HCT116 (cell line): ENCODE measurements around the gene ARFGAP1. TPM values are rescaled to one million over a fixed set of nuclear protein-coding genes. Genes with fewer than 3 reads are reported as not detected.

Source experiments
- ATAC-seq: fragments of 200-7000 bp; cut with Tn5 transposase; 2 replicates; pipeline ENCODE4 v1.9.1; 2020; ENCODE audit warnings: mild to moderate bottlenecking, moderate library complexity
- BruUV-seq: library from RNA; stranded (reverse); fragments of 400-500 nt; replicated peaks from 2 replicates; lab custom pipeline; 2021; lab: Mats Ljungman, UMichigan
- CTCF ChIA-PET: fragments of 300-600 bp; sonication (Branson Sonifier 250); formaldehyde crosslinking; loops from one replicate; lab custom pipeline; 2021; ENCODE audit warnings: antibody characterized with exemption; lab: Charles Lee
- POLR2A ChIA-PET: fragments of 300-600, 350-600 bp; sonication (Branson Sonifier 250); formaldehyde crosslinking; loops from one replicate; lab custom pipeline; 2021; ENCODE audit warnings: antibody characterized with exemption; lab: Charles Lee
- RAD21 ChIA-PET, 2 experiments: fragments of 300-600 bp; sonication (Branson Sonifier 250); formaldehyde crosslinking; loops; one replicate each; lab custom pipeline; 2023; ENCODE audit warnings: low total read pairs in 2 of 2; ENCODE audit not compliant: uncharacterized antibody in 2 of 2, unreplicated experiment in 2 of 2, low non-redundant PET in 1 of 2; lab: Charles Lee
- DNase-seq: peaks from one replicate; pipeline ENCODE4 v3.0.0-alpha.2; 2010; ENCODE audit warnings: low read depth, low spot score
- H2AFZ ChIP-seq: fragments of 200-600 bp; shearing (Covaris generic), sonication (generic); 2 replicates; pipeline ENCODE4 v1.6.1; 2017; ENCODE audit warnings: low read depth, mixed run types, mixed read lengths, antibody characterized with exemption, low read length; ENCODE audit not compliant: poor library complexity, severe bottlenecking
- H3K27ac ChIP-seq: 2 replicates; pipeline ENCODE4 v1.5.1; 2012; ENCODE audit warnings: low read depth, low read length
- H3K27me3 ChIP-seq: fragments of 200-600 bp; sonication (generic); 2 replicates; pipeline ENCODE4 v1.6.1; 2016; ENCODE audit warnings: mixed run types, low read length, mixed read lengths; ENCODE audit not compliant: insufficient read depth
- H3K36me3 ChIP-seq, 2 experiments: fragments of 200-500 bp in 1 of 2; fragments of 200-600 bp in 1 of 2; sonication (Bioruptor generic) in 1 of 2; sonication (generic) in 1 of 2; 2 replicates each; pipeline versions ENCODE4 v1.5.1 to v1.6.1; 2014 to 2016; ENCODE audit warnings: low read length in 2 of 2, inconsistent platforms in 1 of 2, mixed read lengths in 1 of 2, mixed run types in 1 of 2; ENCODE audit not compliant: insufficient read depth in 2 of 2, control insufficient read depth in 1 of 2
- H3K4me1 ChIP-seq, 2 experiments: fragments of 200-600 bp in 1 of 2; sonication (generic) in 1 of 2; 2 replicates each; pipeline versions ENCODE4 v1.5.1 to v1.6.1; 2012 to 2017; ENCODE audit warnings: low read length in 2 of 2, inconsistent platforms in 1 of 2, mild to moderate bottlenecking in 1 of 2, mixed read lengths in 1 of 2, mixed run types in 1 of 2, moderate library complexity in 1 of 2; ENCODE audit not compliant: insufficient read depth in 2 of 2, control insufficient read depth in 1 of 2
- H3K4me2 ChIP-seq: fragments of 200-600 bp; sonication (generic); 2 replicates; pipeline ENCODE4 v1.6.1; 2017; ENCODE audit warnings: mixed run types, low read length, mixed read lengths
- H3K4me3 ChIP-seq, 2 experiments: fragments of 200-600 bp in 1 of 2; sonication (generic) in 1 of 2; replicated peaks in 1 of 2; 2 replicates each; pipeline ENCODE4 v1.5.1; 2011 to 2016; ENCODE audit warnings: low read length in 2 of 2, control low read depth in 1 of 2, low read depth in 1 of 2, mild to moderate bottlenecking in 1 of 2, mixed read lengths in 1 of 2, mixed run types in 1 of 2
- H3K79me2 ChIP-seq: fragments of 200-600 bp; sonication (generic); 2 replicates; pipeline ENCODE4 v1.6.1; 2017; ENCODE audit warnings: mild to moderate bottlenecking, mixed run types, low read length, moderate library complexity, mixed read lengths; ENCODE audit not compliant: insufficient read depth
- H3K9ac ChIP-seq: fragments of 200-600 bp; sonication (generic); 2 replicates; pipeline ENCODE4 v1.6.1; 2016; ENCODE audit warnings: low read length, mixed read lengths
- H3K9me2 ChIP-seq: fragments of 200-600 bp; sonication (generic), shearing (Covaris generic); 2 replicates; pipeline ENCODE4 v1.6.1; 2017; ENCODE audit warnings: mixed run types, mild to moderate bottlenecking, moderate library complexity; ENCODE audit not compliant: insufficient read depth
- H3K9me3 ChIP-seq, 2 experiments: fragments of 200-500 bp in 1 of 2; fragments of 200-600 bp in 1 of 2; sonication (Bioruptor generic) in 1 of 2; sonication (generic) in 1 of 2; 2 replicates each; pipeline ENCODE4 v1.6.1; 2014 to 2017; ENCODE audit warnings: low read length in 2 of 2, mixed read lengths in 2 of 2, inconsistent platforms in 1 of 2, low read depth in 1 of 2, mild to moderate bottlenecking in 1 of 2, mixed run types in 1 of 2, moderate library complexity in 1 of 2; ENCODE audit not compliant: control insufficient read depth in 1 of 2, insufficient read depth in 1 of 2
- H4K20me1 ChIP-seq: fragments of 200-600 bp; sonication (generic), shearing (Covaris generic); 2 replicates; pipeline ENCODE4 v1.6.1; 2017; ENCODE audit warnings: mixed run types, mild to moderate bottlenecking, moderate library complexity; ENCODE audit not compliant: insufficient read depth
- CTCF ChIP-seq, 3 experiments: fragments of 200-600 bp in 1 of 3; sonication (generic) in 1 of 3; IDR thresholded peaks in 2 of 3; conservative IDR thresholded peaks in 1 of 3; 2 replicates each; pipeline ENCODE4 v1.5.1; 2012 to 2017; ENCODE audit warnings: low read depth in 2 of 3, low read length in 2 of 3, antibody characterized with exemption in 1 of 3, borderline replicate concordance in 1 of 3, control low read depth in 1 of 3, mild to moderate bottlenecking in 1 of 3, mixed read lengths in 1 of 3, mixed run types in 1 of 3, moderate library complexity in 1 of 3; ENCODE audit not compliant: insufficient read depth in 1 of 3
- EGR1 ChIP-seq: IDR thresholded peaks from 2 replicates; pipeline ENCODE4 v1.6.1; 2012; ENCODE audit warnings: low read depth
- EZH2 ChIP-seq: fragments of 200-600 bp; sonication (generic); IDR thresholded peaks from 2 replicates; pipeline ENCODE4 v1.6.1; 2017; ENCODE audit warnings: antibody characterized with exemption, mixed run types
- EZH2phosphoT487 ChIP-seq: fragments of 200-600 bp; IDR thresholded peaks from 2 replicates; pipeline ENCODE4 v1.6.1; 2018; ENCODE audit warnings: antibody characterized with exemption, borderline replicate concordance
- POLR2AphosphoS5 ChIP-seq: IDR thresholded peaks from 2 replicates; pipeline ENCODE4 v1.6.1; 2011; ENCODE audit warnings: mild to moderate bottlenecking, low read depth, low read length, moderate library complexity
- SIN3A ChIP-seq: IDR thresholded peaks from 2 replicates; pipeline ENCODE4 v1.6.1; 2012; ENCODE audit warnings: low read depth
- SP1 ChIP-seq: IDR thresholded peaks from 2 replicates; pipeline ENCODE4 v1.6.1; 2012; ENCODE audit warnings: low read depth
- SRF ChIP-seq: IDR thresholded peaks from 2 replicates; pipeline ENCODE4 v1.6.1; 2012; ENCODE audit warnings: low read depth
- ZFX ChIP-seq: fragments of 450-650 bp; IDR thresholded peaks from 2 replicates; pipeline ENCODE4 v1.6.1; 2017
- intact Hi-C: fragments of 100-400 bp; cut with micrococcal nuclease; formaldehyde crosslinking; loops from 2 replicates; pipeline ENCODE4 v1.10.0; 2022
- total RNA-seq: library from RNA; stranded (reverse); gene quantifications from one replicate; pipeline ENCODE4 v1.2.1, GENCODE V29; 2021; ENCODE audit not compliant: unreplicated experiment
- TF ChIP-seq, protein P1 (sequence below): IDR thresholded peaks from 2 replicates; pipeline ENCODE4 v1.6.1; 2012; ENCODE audit warnings: low read depth

Gene ARFGAP1
- total RNA-seq, 1 experiment from 2014 or later, result 94.4 TPM

DNA sequence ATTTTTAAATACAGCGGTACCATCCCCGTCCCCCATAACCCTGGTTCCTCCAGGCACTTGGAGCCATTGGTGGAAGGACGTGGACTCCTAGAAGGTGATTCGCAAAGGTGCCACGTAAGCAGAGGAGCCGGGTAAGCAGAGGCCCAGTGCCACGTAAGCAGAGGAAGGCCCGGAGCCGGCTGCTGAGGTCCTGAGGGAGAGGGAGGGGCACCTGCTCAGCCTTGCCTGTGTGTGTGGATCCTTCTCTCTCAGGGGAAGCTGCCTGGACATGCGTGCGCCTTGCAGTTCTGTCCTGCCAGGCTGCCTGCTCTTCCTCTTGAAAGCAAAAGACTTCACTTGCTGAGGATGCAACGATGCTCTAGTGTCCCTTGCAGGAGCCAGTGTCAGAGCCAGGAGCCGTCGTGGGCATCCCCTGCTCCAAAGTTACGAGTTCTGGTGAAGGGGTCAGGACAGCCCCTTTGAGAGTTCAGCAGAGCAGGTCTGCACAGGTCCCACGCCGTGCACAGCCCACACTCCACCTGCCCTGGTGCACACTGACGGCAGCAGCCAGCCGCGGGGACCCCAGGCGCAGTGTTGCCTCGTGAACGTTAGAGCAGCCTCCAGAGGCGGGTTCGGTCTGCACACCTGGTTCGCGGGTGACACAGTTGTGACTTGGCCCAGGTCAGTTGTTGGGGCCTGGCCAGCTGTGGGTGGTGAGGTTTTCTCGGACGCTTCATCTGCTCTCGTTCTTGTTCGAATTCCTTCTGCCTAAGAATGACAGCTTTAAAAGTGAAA, 16.5 kb upstream of the ARFGAP1 start:
- Histone ChIP-seq H3K4me2 (no peak overlapping the region), H3K9ac (no peak overlapping the region), H3K27me3 (no peaks in the 10 kb centered on the region), H3K4me3 (no peak overlapping the region), H3K9me3 (no peaks in the 10 kb centered on the region), H3K79me2 (no peaks in the 10 kb centered on the region), H3K36me3 (no peaks in the 10 kb centered on the region), H4K20me1 (no peaks in the 10 kb centered on the region), H3K9me2 (no peaks in the 10 kb centered on the region), H3K4me1 (no peaks in the 10 kb centered on the region), H2AFZ (no peak overlapping the region), H3K27ac (no peak overlapping the region)
- TF ChIP-seq SIN3A (no peak), EZH2 (no peak), EGR1 (no peak), EZH2phosphoT487 (no peak), ZFX (no peak), CTCF (IDR thresholded peaks at IDR 0.05 in 2 of 3, conservative IDR thresholded peaks at IDR 0.05 in 1 of 3; ENCODE audit: borderline replicate concordance in 1 of 3, insufficient read depth in 1 of 3, low read depth in 2 of 3, low read length in 2 of 3) (no peak), SRF (no peak), SP1 (no peak), POLR2AphosphoS5 (no peak)
- TF ChIP-seq, protein P1, sequence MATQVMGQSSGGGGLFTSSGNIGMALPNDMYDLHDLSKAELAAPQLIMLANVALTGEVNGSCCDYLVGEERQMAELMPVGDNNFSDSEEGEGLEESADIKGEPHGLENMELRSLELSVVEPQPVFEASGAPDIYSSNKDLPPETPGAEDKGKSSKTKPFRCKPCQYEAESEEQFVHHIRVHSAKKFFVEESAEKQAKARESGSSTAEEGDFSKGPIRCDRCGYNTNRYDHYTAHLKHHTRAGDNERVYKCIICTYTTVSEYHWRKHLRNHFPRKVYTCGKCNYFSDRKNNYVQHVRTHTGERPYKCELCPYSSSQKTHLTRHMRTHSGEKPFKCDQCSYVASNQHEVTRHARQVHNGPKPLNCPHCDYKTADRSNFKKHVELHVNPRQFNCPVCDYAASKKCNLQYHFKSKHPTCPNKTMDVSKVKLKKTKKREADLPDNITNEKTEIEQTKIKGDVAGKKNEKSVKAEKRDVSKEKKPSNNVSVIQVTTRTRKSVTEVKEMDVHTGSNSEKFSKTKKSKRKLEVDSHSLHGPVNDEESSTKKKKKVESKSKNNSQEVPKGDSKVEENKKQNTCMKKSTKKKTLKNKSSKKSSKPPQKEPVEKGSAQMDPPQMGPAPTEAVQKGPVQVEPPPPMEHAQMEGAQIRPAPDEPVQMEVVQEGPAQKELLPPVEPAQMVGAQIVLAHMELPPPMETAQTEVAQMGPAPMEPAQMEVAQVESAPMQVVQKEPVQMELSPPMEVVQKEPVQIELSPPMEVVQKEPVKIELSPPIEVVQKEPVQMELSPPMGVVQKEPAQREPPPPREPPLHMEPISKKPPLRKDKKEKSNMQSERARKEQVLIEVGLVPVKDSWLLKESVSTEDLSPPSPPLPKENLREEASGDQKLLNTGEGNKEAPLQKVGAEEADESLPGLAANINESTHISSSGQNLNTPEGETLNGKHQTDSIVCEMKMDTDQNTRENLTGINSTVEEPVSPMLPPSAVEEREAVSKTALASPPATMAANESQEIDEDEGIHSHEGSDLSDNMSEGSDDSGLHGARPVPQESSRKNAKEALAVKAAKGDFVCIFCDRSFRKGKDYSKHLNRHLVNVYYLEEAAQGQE, result no peak
- no TSS peak for BruUV-seq
- ChIA-PET POLR2A (no interaction called here), CTCF (interaction anchor here (1.3 kb wide), 1 partner anchor 33 kb away, joined by 5 read pairs; no protein-coding TSS in a partner anchor), RAD21 (no interaction called here)
- DNase-seq, result no peak
- peak; percentile 23; the same call in 1 of the 2 replicates for ATAC-seq
- intact Hi-C loops, result no loop called here
